ENCODE data around the gene FSD1. TPM values are rescaled to one million over a fixed set of nuclear protein-coding genes. Genes with fewer than 3 reads are reported as not detected.

Gene FSD1
- polyA plus RNA-seq, 1 donor from 2014 or later = 114 TPM

- Histone ChIP-seq H4K20me1 (ENCODE audit: insufficient read depth) (no peaks in the 10 kb centered on the region), H3F3A (ENCODE audit: insufficient read depth, low read length, poor library complexity, severe bottlenecking) (no peaks in the 10 kb centered on the region), H3K27ac (ENCODE audit: low read length) (no peak overlapping the region), H3K4me3 (ENCODE audit: low read length) (no peak overlapping the region), H3K36me3 (ENCODE audit: insufficient read depth, low read length) (no peaks in the 10 kb centered on the region), H3K9me3 (ENCODE audit: low read length) (no peaks in the 10 kb centered on the region), H3K4me2 (ENCODE audit: low read length) (no peak overlapping the region), H2AFZ (ENCODE audit: low read depth, low read length) (no peak overlapping the region), H3K9ac (ENCODE audit: low read length) (no peak overlapping the region), H3K27me3 (ENCODE audit: insufficient read depth, low read depth, low read length) (no peaks in the 10 kb centered on the region), H3K9me2 (ENCODE audit: insufficient read depth, low read length) (no peaks in the 10 kb centered on the region), H3K79me2 (replicated peaks; ENCODE audit: insufficient read depth, low read length) (no peaks in the 10 kb centered on the region)
- TF ChIP-seq, protein P1, sequence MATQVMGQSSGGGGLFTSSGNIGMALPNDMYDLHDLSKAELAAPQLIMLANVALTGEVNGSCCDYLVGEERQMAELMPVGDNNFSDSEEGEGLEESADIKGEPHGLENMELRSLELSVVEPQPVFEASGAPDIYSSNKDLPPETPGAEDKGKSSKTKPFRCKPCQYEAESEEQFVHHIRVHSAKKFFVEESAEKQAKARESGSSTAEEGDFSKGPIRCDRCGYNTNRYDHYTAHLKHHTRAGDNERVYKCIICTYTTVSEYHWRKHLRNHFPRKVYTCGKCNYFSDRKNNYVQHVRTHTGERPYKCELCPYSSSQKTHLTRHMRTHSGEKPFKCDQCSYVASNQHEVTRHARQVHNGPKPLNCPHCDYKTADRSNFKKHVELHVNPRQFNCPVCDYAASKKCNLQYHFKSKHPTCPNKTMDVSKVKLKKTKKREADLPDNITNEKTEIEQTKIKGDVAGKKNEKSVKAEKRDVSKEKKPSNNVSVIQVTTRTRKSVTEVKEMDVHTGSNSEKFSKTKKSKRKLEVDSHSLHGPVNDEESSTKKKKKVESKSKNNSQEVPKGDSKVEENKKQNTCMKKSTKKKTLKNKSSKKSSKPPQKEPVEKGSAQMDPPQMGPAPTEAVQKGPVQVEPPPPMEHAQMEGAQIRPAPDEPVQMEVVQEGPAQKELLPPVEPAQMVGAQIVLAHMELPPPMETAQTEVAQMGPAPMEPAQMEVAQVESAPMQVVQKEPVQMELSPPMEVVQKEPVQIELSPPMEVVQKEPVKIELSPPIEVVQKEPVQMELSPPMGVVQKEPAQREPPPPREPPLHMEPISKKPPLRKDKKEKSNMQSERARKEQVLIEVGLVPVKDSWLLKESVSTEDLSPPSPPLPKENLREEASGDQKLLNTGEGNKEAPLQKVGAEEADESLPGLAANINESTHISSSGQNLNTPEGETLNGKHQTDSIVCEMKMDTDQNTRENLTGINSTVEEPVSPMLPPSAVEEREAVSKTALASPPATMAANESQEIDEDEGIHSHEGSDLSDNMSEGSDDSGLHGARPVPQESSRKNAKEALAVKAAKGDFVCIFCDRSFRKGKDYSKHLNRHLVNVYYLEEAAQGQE (IDR thresholded peaks at IDR 0.05; ENCODE audit: borderline replicate concordance) = no peak
- TF ChIP-seq POLR2AphosphoS5 (IDR thresholded peaks at IDR 0.05) = no peak
- no peak for TF ChIP-seq RAD21 (conservative IDR thresholded peaks at IDR 0.05)
- TF ChIP-seq CTCF (IDR thresholded peaks at IDR 0.05; ENCODE audit: poor library complexity, severe bottlenecking) = no peak
- TF ChIP-seq TAF1 (IDR thresholded peaks at IDR 0.05; ENCODE audit: low read depth) = no peak
- no peak for TF ChIP-seq MXI1 (conservative IDR thresholded peaks at IDR 0.05; ENCODE audit: poor library complexity, severe bottlenecking)
- TF ChIP-seq SMC3 (conservative IDR thresholded peaks at IDR 0.05; ENCODE audit: poor library complexity) = no peak
- no peak for TF ChIP-seq EZH2 (IDR thresholded peaks at IDR 0.05; ENCODE audit: borderline replicate concordance, insufficient read depth, low read length, poor library complexity, severe bottlenecking)
- TF ChIP-seq EP300 (conservative IDR thresholded peaks at IDR 0.05; ENCODE audit: poor library complexity, severe bottlenecking) = no peak
These were observed 45.7 kb downstream of the FSD1 start for GRCh38 chr19:4350111-4350510.

DNA sequence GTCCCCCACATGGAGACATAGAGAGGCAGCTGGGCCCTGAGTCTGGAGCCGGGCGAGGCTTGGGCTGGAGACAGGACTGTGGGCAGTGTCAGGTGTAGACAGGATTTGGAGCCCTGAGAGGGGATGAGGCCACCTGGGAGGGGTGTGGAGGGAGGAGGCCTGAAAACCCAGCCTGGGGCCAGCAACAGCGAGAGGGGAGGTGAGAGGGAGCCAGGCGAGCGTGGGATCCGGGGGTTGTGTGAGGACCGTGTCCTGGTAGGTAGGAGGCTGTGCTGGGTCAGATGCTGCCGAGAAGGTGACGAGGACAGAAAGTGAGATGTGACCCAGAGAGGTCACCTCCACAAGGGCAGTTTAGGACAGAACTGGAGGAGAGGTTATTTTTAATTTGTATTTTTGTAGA lies 46.3 kb downstream of the FSD1 start:
- Histone ChIP-seq H3K27me3 (ENCODE audit: insufficient read depth, low read depth, low read length) (no peaks in the 10 kb centered on the region), H3K79me2 (replicated peaks; ENCODE audit: insufficient read depth, low read length) (no peaks in the 10 kb centered on the region), H3K4me2 (ENCODE audit: low read length) (no peak overlapping the region), H3K36me3 (ENCODE audit: insufficient read depth, low read length) (no peaks in the 10 kb centered on the region), H4K20me1 (ENCODE audit: insufficient read depth) (no peaks in the 10 kb centered on the region), H3K27ac (ENCODE audit: low read length) (no peak overlapping the region), H2AFZ (ENCODE audit: low read depth, low read length) (no peak overlapping the region), H3K9ac (ENCODE audit: low read length) (no peak overlapping the region), H3K9me3 (ENCODE audit: low read length) (no peaks in the 10 kb centered on the region), H3K9me2 (ENCODE audit: insufficient read depth, low read length) (no peaks in the 10 kb centered on the region), H3F3A (ENCODE audit: insufficient read depth, low read length, poor library complexity, severe bottlenecking) (no peaks in the 10 kb centered on the region), H3K4me3 (ENCODE audit: low read length) (no peak overlapping the region)
- no peak for TF ChIP-seq SMC3 (conservative IDR thresholded peaks at IDR 0.05; ENCODE audit: poor library complexity)

- H3K27me3 ChIP-seq (ENCODE audit: insufficient read depth, low read depth, low read length) = no peaks in the 10 kb centered on the region
- TF ChIP-seq RAD21 (conservative IDR thresholded peaks at IDR 0.05) (peak; percentile 60), EP300 (conservative IDR thresholded peaks at IDR 0.05; ENCODE audit: poor library complexity, severe bottlenecking) (no peak), TAF1 (IDR thresholded peaks at IDR 0.05; ENCODE audit: low read depth) (no peak), SMC3 (conservative IDR thresholded peaks at IDR 0.05; ENCODE audit: poor library complexity) (peak; percentile 68), CTCF (IDR thresholded peaks at IDR 0.05; ENCODE audit: poor library complexity, severe bottlenecking) (peak; percentile 68)
- H3F3A ChIP-seq (ENCODE audit: insufficient read depth, low read length, poor library complexity, severe bottlenecking) = no peaks in the 10 kb centered on the region
- H3K36me3 ChIP-seq (ENCODE audit: insufficient read depth, low read length) = no peaks in the 10 kb centered on the region
- H2AFZ ChIP-seq (ENCODE audit: low read depth, low read length) = no peak overlapping the region
- no peak overlapping the region for H3K4me3 ChIP-seq (ENCODE audit: low read length)
- no peaks in the 10 kb centered on the region for H3K9me2 ChIP-seq (ENCODE audit: insufficient read depth, low read length)
- no peaks in the 10 kb centered on the region for H4K20me1 ChIP-seq (ENCODE audit: insufficient read depth)
- H3K27ac ChIP-seq (ENCODE audit: low read length) = no peak overlapping the region
- no peaks in the 10 kb centered on the region for H3K9me3 ChIP-seq (ENCODE audit: low read length)
- H3K79me2 ChIP-seq (replicated peaks; ENCODE audit: insufficient read depth, low read length) = no peaks in the 10 kb centered on the region
- H3K9ac ChIP-seq (ENCODE audit: low read length) = no peak overlapping the region
- no peak overlapping the region for H3K4me2 ChIP-seq (ENCODE audit: low read length)
These were observed 48.3 kb downstream of the FSD1 start for GRCh38 chr19:4352701-4353121.
